HCT116 (cell line): ENCODE measurements around the gene ZCCHC17. TPM values are rescaled to one million over a fixed set of nuclear protein-coding genes. Genes with fewer than 3 reads are reported as not detected.

Experiments
- ATAC-seq: fragments of 200-7000 bp; cut with Tn5 transposase; 2 replicates; pipeline ENCODE4 v1.9.1; 2020; ENCODE audit warnings: mild to moderate bottlenecking, moderate library complexity
- BruUV-seq: library from RNA; stranded (reverse); fragments of 400-500 nt; replicated peaks from 2 replicates; lab custom pipeline; 2021; lab: Mats Ljungman, UMichigan
- CTCF ChIA-PET: fragments of 300-600 bp; sonication (Branson Sonifier 250); formaldehyde crosslinking; loops from one replicate; lab custom pipeline; 2021; ENCODE audit warnings: antibody characterized with exemption; lab: Charles Lee
- POLR2A ChIA-PET: fragments of 300-600, 350-600 bp; sonication (Branson Sonifier 250); formaldehyde crosslinking; loops from one replicate; lab custom pipeline; 2021; ENCODE audit warnings: antibody characterized with exemption; lab: Charles Lee
- RAD21 ChIA-PET, 2 experiments: fragments of 300-600 bp; sonication (Branson Sonifier 250); formaldehyde crosslinking; loops; one replicate each; lab custom pipeline; 2023; ENCODE audit warnings: low total read pairs in 2 of 2; ENCODE audit not compliant: uncharacterized antibody in 2 of 2, unreplicated experiment in 2 of 2, low non-redundant PET in 1 of 2; lab: Charles Lee
- DNase-seq: peaks from one replicate; pipeline ENCODE4 v3.0.0-alpha.2; 2010; ENCODE audit warnings: low read depth, low spot score
- H2AFZ ChIP-seq: fragments of 200-600 bp; shearing (Covaris generic), sonication (generic); 2 replicates; pipeline ENCODE4 v1.6.1; 2017; ENCODE audit warnings: low read depth, mixed run types, mixed read lengths, antibody characterized with exemption, low read length; ENCODE audit not compliant: poor library complexity, severe bottlenecking
- H3K27ac ChIP-seq: 2 replicates; pipeline ENCODE4 v1.5.1; 2012; ENCODE audit warnings: low read depth, low read length
- H3K27me3 ChIP-seq: fragments of 200-600 bp; sonication (generic); 2 replicates; pipeline ENCODE4 v1.6.1; 2016; ENCODE audit warnings: mixed run types, low read length, mixed read lengths; ENCODE audit not compliant: insufficient read depth
- H3K36me3 ChIP-seq, 2 experiments: fragments of 200-500 bp in 1 of 2; fragments of 200-600 bp in 1 of 2; sonication (Bioruptor generic) in 1 of 2; sonication (generic) in 1 of 2; 2 replicates each; pipeline versions ENCODE4 v1.5.1 to v1.6.1; 2014 to 2016; ENCODE audit warnings: low read length in 2 of 2, inconsistent platforms in 1 of 2, mixed read lengths in 1 of 2, mixed run types in 1 of 2; ENCODE audit not compliant: insufficient read depth in 2 of 2, control insufficient read depth in 1 of 2
- H3K4me1 ChIP-seq, 2 experiments: fragments of 200-600 bp in 1 of 2; sonication (generic) in 1 of 2; 2 replicates each; pipeline versions ENCODE4 v1.5.1 to v1.6.1; 2012 to 2017; ENCODE audit warnings: low read length in 2 of 2, inconsistent platforms in 1 of 2, mild to moderate bottlenecking in 1 of 2, mixed read lengths in 1 of 2, mixed run types in 1 of 2, moderate library complexity in 1 of 2; ENCODE audit not compliant: insufficient read depth in 2 of 2, control insufficient read depth in 1 of 2
- H3K4me2 ChIP-seq: fragments of 200-600 bp; sonication (generic); 2 replicates; pipeline ENCODE4 v1.6.1; 2017; ENCODE audit warnings: mixed run types, low read length, mixed read lengths
- H3K4me3 ChIP-seq, 2 experiments: fragments of 200-600 bp in 1 of 2; sonication (generic) in 1 of 2; replicated peaks in 1 of 2; 2 replicates each; pipeline ENCODE4 v1.5.1; 2011 to 2016; ENCODE audit warnings: low read length in 2 of 2, control low read depth in 1 of 2, low read depth in 1 of 2, mild to moderate bottlenecking in 1 of 2, mixed read lengths in 1 of 2, mixed run types in 1 of 2
- H3K79me2 ChIP-seq: fragments of 200-600 bp; sonication (generic); 2 replicates; pipeline ENCODE4 v1.6.1; 2017; ENCODE audit warnings: mild to moderate bottlenecking, mixed run types, low read length, moderate library complexity, mixed read lengths; ENCODE audit not compliant: insufficient read depth
- H3K9ac ChIP-seq: fragments of 200-600 bp; sonication (generic); 2 replicates; pipeline ENCODE4 v1.6.1; 2016; ENCODE audit warnings: low read length, mixed read lengths
- H3K9me2 ChIP-seq: fragments of 200-600 bp; sonication (generic), shearing (Covaris generic); 2 replicates; pipeline ENCODE4 v1.6.1; 2017; ENCODE audit warnings: mixed run types, mild to moderate bottlenecking, moderate library complexity; ENCODE audit not compliant: insufficient read depth
- H3K9me3 ChIP-seq, 2 experiments: fragments of 200-500 bp in 1 of 2; fragments of 200-600 bp in 1 of 2; sonication (Bioruptor generic) in 1 of 2; sonication (generic) in 1 of 2; 2 replicates each; pipeline ENCODE4 v1.6.1; 2014 to 2017; ENCODE audit warnings: low read length in 2 of 2, mixed read lengths in 2 of 2, inconsistent platforms in 1 of 2, low read depth in 1 of 2, mild to moderate bottlenecking in 1 of 2, mixed run types in 1 of 2, moderate library complexity in 1 of 2; ENCODE audit not compliant: control insufficient read depth in 1 of 2, insufficient read depth in 1 of 2
- H4K20me1 ChIP-seq: fragments of 200-600 bp; sonication (generic), shearing (Covaris generic); 2 replicates; pipeline ENCODE4 v1.6.1; 2017; ENCODE audit warnings: mixed run types, mild to moderate bottlenecking, moderate library complexity; ENCODE audit not compliant: insufficient read depth
- ATF3 ChIP-seq: IDR thresholded peaks from 2 replicates; pipeline ENCODE4 v1.6.1; 2012
- CEBPB ChIP-seq: IDR thresholded peaks from 2 replicates; pipeline ENCODE4 v1.6.1; 2012; ENCODE audit warnings: low read depth
- CTCF ChIP-seq, 3 experiments: fragments of 200-600 bp in 1 of 3; sonication (generic) in 1 of 3; IDR thresholded peaks in 2 of 3; conservative IDR thresholded peaks in 1 of 3; 2 replicates each; pipeline ENCODE4 v1.5.1; 2012 to 2017; ENCODE audit warnings: low read depth in 2 of 3, low read length in 2 of 3, antibody characterized with exemption in 1 of 3, borderline replicate concordance in 1 of 3, control low read depth in 1 of 3, mild to moderate bottlenecking in 1 of 3, mixed read lengths in 1 of 3, mixed run types in 1 of 3, moderate library complexity in 1 of 3; ENCODE audit not compliant: insufficient read depth in 1 of 3
- EGR1 ChIP-seq: IDR thresholded peaks from 2 replicates; pipeline ENCODE4 v1.6.1; 2012; ENCODE audit warnings: low read depth
- ELF1 ChIP-seq: IDR thresholded peaks from 2 replicates; pipeline ENCODE4 v1.6.1; 2012; ENCODE audit warnings: low read depth, borderline replicate concordance
- EZH2 ChIP-seq: fragments of 200-600 bp; sonication (generic); IDR thresholded peaks from 2 replicates; pipeline ENCODE4 v1.6.1; 2017; ENCODE audit warnings: antibody characterized with exemption, mixed run types
- EZH2phosphoT487 ChIP-seq: fragments of 200-600 bp; IDR thresholded peaks from 2 replicates; pipeline ENCODE4 v1.6.1; 2018; ENCODE audit warnings: antibody characterized with exemption, borderline replicate concordance
- FOSL1 ChIP-seq: IDR thresholded peaks from 2 replicates; pipeline ENCODE4 v1.6.1; 2012; ENCODE audit warnings: low read depth
- POLR2AphosphoS5 ChIP-seq: IDR thresholded peaks from 2 replicates; pipeline ENCODE4 v1.6.1; 2011; ENCODE audit warnings: mild to moderate bottlenecking, low read depth, low read length, moderate library complexity
- RAD21 ChIP-seq: IDR thresholded peaks from 2 replicates; pipeline ENCODE4 v1.6.1; 2012; ENCODE audit warnings: low read depth, mild to moderate bottlenecking
- SP1 ChIP-seq: IDR thresholded peaks from 2 replicates; pipeline ENCODE4 v1.6.1; 2012; ENCODE audit warnings: low read depth
- TCF7L2 ChIP-seq: IDR thresholded peaks from 2 replicates; pipeline ENCODE4 v1.7.0; 2011; ENCODE audit warnings: borderline replicate concordance, inconsistent platforms; ENCODE audit not compliant: insufficient read depth, insufficient read length; ENCODE audit errors: extremely low read depth
- YY1 ChIP-seq: IDR thresholded peaks from 2 replicates; pipeline ENCODE4 v1.6.1; 2011; ENCODE audit warnings: low read length, low read depth, moderate library complexity, mild to moderate bottlenecking; ENCODE audit not compliant: insufficient replicate concordance; ENCODE audit errors: extremely low read depth
- ZBTB33 ChIP-seq: IDR thresholded peaks from 2 replicates; pipeline ENCODE4 v1.6.1; 2011; ENCODE audit warnings: mild to moderate bottlenecking, low read length, moderate library complexity; ENCODE audit not compliant: insufficient replicate concordance; ENCODE audit errors: extremely low read depth
- ZFX ChIP-seq: fragments of 450-650 bp; IDR thresholded peaks from 2 replicates; pipeline ENCODE4 v1.6.1; 2017
- ZNF274 ChIP-seq: fragments of 200-500 bp; sonication (Bioruptor generic); IDR thresholded peaks from 2 replicates; pipeline ENCODE4 v1.6.1; 2014; ENCODE audit warnings: mild to moderate bottlenecking, low read depth, low read length, inconsistent platforms
- intact Hi-C: fragments of 100-400 bp; cut with micrococcal nuclease; formaldehyde crosslinking; loops from 2 replicates; pipeline ENCODE4 v1.10.0; 2022
- total RNA-seq: library from RNA; stranded (reverse); gene quantifications from one replicate; pipeline ENCODE4 v1.2.1, GENCODE V29; 2021; ENCODE audit not compliant: unreplicated experiment

Gene ZCCHC17
- total RNA-seq, 1 experiment from 2014 or later: 27.8 TPM

- TF ChIP-seq EZH2 (no peak), SP1 (no peak), ZBTB33 (no peak), RAD21 (no peak)
Observed at GRCh38 chr1:31356427-31356826, 59.6 kb downstream of the ZCCHC17 start (continued).

GRCh38 chr1:31361607-31362006 is 64.8 kb downstream of the ZCCHC17 start:
- H3K27ac ChIP-seq: no peak overlapping the region
- H3K79me2 ChIP-seq: no peaks in the 10 kb centered on the region
- ChIA-PET POLR2A (no interaction called here), CTCF (no interaction called here), RAD21 (no interaction called here)
- no peak overlapping the region for H3K4me3 ChIP-seq
- no peaks in the 10 kb centered on the region for H3K4me1 ChIP-seq
- H3K9me2 ChIP-seq: no peaks in the 10 kb centered on the region
- H3K9ac ChIP-seq: no peak overlapping the region
- H2AFZ ChIP-seq: no peak overlapping the region
- H3K36me3 ChIP-seq: no peaks in the 10 kb centered on the region; a peak in 2 of 4 replicates
- no peaks in the 10 kb centered on the region for H3K9me3 ChIP-seq
- intact Hi-C loops: no loop called here
- no peak for TF ChIP-seq ELF1
- TF ChIP-seq POLR2AphosphoS5: no peak
- no peak for TF ChIP-seq ZBTB33
- no peak for TF ChIP-seq FOSL1
- TF ChIP-seq EGR1: no peak
- no peak for TF ChIP-seq ZNF274
- no peak for TF ChIP-seq TCF7L2
- TF ChIP-seq ATF3: no peak
- TF ChIP-seq CEBPB: no peak
- TF ChIP-seq SP1: no peak
- TF ChIP-seq EZH2phosphoT487: no peak
- no peak for TF ChIP-seq ZFX
- TF ChIP-seq YY1: no peak
- no peak for TF ChIP-seq RAD21
- no peak for TF ChIP-seq CTCF (IDR thresholded peaks at IDR 0.05 in 2 of 3, conservative IDR thresholded peaks at IDR 0.05 in 1 of 3; ENCODE audit: borderline replicate concordance in 1 of 3, insufficient read depth in 1 of 3, low read depth in 2 of 3, low read length in 2 of 3)
- no TSS peak for BruUV-seq
- DNase-seq (no peak), ATAC-seq (no peak)
- H3K4me2 ChIP-seq: no peak overlapping the region
- no peaks in the 10 kb centered on the region for H3K27me3 ChIP-seq
- no peaks in the 10 kb centered on the region for H4K20me1 ChIP-seq
